AG09319 (cell line): ENCODE measurements around the gene ST3GAL4.

Experiments
- DNase-seq: peaks from one replicate; pipeline ENCODE4 v3.0.0-alpha.2; 2010; ENCODE audit warnings: low read depth; ENCODE audit errors: extremely low read depth
- CTCF ChIP-seq: IDR thresholded peaks from 2 replicates; pipeline ENCODE4 v1.5.1; 2011; ENCODE audit warnings: low read depth, mild to moderate bottlenecking, inconsistent platforms, low read length, moderate library complexity

Gene ST3GAL4

GRCh38 chr11:126421271-126421671 lies 65.8 kb downstream of the ST3GAL4 start:
- no peak for TF ChIP-seq CTCF

DNA sequence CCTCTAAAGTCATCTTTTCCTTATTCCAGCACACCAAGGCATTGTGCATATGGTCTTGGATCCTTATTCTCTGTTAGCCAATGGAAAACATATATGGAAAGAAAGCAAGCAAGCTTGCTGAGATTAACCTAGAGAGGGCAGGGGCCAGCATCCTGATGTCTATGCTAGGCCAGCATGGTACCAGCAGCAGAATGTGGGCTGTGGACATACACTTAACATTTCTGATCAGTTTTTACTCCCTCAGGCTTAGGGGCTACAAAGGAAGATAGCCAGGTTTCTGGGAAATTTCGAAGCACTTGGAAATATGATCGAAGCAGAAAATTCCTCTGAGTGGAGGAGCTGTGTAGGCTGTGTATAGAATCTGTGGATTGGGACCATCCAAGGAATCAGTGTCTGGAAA lies 67.0 kb downstream of the ST3GAL4 start:
- TF ChIP-seq CTCF, result no peak
- no peak for DNase-seq

More at GRCh38 chr11:126421271-126421671, 65.8 kb downstream of the ST3GAL4 start:
- DNase-seq, result no peak

GRCh38 chr11:126423154-126423553 lies 67.7 kb downstream of the ST3GAL4 start:
- no peak for DNase-seq
- no peak for TF ChIP-seq CTCF

DNA sequence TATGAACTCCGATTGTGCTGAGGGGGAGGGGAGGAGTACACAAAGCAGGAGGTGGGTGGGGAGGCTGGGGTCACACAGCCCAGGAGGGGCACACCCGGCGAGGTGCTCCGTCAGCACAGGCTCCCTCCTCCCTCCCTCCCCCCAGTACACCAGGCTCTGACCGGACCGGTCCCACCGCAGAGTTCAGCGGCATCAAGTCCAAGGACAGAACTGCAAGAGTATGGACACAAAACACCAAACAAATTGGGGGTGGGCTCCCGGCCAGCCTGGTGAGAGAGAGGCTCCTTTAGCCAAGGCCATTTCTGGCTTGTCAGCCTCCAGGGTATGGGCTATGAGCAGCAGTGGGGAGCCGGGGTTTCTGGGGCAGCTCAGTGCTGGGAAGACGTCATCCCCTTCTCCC lies 68.3 kb downstream of the ST3GAL4 start:
- no peak for DNase-seq
- no peak for TF ChIP-seq CTCF

DNA sequence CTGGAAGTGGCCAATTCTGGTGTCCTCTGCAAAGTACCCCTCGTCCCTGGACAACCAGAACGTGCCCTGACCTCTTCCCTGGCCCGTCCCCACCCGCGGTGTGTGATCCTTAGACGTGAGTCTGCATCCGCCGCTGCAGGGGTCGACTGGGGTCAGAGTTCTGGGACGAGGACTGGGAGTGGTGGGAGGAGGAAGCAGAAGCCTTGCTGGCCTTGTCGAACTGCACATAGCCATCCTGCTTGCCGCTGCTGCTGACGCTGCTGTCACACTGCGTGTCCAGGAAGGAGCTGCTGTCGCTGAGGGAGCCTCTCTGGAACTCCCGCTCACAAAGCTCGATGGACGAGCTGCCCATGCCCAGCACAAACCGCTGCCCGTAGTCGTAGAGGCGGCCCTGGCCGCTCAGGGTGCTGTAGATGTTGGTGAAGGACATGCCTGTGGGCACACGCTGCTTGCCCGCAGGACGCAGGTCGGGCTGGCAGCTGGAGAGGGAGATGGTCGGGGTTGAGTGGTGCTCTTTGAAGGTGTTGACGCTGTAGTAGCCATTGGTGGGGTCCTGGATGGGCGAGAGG lies 69.1 kb downstream of the ST3GAL4 start:
- no peak for TF ChIP-seq CTCF
- no peak for DNase-seq

GRCh38 chr11:126426106-126426505 lies 70.6 kb downstream of the ST3GAL4 start:
- no peak for TF ChIP-seq CTCF
- DNase-seq, result no peak

DNA sequence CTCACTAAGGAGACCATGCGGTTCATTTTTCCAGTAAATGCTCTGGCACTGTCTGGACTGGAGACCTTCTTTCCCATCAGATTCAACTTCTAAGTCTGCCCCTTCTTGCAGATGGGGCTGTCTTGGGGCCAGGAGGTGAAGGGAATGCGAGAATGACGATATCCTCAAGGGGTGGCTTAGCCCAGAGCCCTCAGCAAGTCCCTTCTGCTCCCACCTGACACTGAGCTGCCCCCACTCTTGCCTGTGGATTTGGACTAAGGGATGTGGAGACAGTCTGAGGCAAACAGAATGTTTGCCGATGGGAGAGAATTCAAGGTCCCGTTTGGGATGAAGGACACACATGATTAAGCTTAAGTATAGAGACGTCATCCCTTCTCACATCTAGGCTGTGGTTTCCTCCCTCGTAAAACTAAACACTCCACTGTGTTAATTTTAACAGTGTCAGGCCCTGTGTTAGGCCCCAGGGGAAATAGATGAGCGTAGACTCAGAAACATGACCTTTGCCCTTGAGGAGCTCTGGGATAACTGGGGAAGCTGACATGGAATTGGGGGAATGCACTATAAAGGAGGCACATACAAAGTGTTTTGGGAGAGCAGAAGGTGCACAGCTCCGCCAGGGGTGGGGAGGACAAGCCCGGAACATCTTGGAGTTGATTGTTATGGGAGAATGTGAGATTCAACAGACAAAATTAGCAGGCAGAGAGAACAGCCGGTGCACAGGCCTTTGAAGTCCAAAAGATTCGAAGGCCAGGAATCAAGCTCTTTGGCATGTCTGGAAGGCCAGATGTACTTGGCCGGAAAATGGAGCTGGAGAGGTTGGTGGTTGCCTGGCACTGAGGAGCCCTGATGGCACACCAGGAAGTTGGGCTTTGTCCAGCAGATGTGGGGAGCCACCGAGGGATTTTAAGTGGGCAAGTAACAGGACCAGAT lies 71.6 kb downstream of the ST3GAL4 start:
- no peak for DNase-seq
- no peak for TF ChIP-seq CTCF
